ENCODE measurements around the gene KRTDAP.

Gene KRTDAP

DNA sequence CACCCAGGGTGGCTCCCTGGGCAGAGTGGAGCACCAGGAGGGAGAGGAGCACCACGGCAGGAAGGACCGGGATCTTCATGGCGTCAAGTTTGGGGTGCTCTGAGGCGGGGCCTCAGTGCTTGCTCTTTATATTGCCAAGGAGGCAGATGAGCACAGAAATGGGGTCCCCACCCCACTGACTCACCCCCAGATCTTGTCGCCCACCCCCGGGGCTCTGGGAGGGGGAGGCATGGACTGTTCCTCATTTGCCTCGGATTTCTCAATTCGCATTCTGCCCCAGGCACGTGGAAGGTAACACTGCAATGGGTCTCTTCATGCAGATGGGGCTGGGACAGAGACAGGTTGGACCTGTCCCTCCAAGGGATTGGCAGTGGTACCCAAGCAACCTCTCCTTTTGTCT lies at the start of gene KRTDAP:
KRTDAP (minus strand) TSS at position 101 of the 400 bp plus-strand sequence; CDS start at position 79, 22 bp downstream.
- no peak for DNase-seq

DNA sequence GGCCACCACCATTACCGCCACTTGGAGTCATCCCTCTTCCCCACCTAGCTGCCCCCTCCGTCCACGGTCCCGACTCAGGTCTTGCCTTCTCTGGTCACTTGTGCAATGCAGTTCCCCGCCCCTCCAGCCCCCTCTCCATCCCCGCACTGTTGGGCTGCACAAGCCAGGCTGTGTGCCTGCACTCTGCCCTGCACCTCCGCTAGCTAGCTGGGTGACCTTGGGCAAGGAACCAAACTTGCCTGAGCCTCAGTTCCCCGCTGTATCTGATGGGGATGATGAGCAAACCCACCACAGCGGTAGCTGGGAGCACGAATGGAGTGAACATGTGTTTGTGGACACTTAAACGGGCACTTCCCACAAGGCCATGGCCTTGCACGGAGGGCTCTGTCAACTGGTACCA lies 49.6 kb upstream of the KRTDAP start:
- no peak for DNase-seq

GRCh38 chr19:35539314-35539713 lies 49.0 kb upstream of the KRTDAP start:
- DNase-seq = no peak

- DNase-seq = no peak
These were observed 44.7 kb upstream of the KRTDAP start for GRCh38 chr19:35534803-35535480.

DNA sequence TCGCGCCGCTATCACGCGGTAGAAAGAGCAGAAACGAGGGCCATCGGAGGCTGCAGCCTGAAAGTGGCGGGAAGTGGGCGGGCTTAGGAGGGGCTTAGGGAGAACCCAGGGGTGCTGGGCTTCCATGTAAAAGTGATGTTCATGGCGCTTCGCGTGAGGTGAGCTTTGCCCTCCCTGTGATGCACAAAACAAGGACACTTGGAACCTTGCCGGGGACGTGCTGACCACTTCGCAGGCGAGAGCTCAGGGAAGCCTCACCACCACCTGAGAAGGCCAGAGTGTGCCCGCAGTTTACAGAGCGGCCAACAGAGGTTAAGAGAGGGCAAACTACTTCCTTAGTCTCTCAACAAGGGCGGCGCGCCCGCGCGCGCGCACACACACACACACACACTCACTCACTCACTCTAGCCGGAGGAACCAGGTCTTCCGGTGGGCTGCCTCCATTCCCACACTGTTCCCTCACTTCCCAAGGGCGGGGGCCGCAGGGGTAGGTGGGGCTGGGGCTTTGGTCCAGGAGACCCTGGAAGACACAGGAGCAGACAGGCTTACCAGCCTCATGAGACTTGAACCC lies 43.6 kb upstream of the KRTDAP start:
- DNase-seq = no peak

- no peak for DNase-seq
These were observed 43.0 kb upstream of the KRTDAP start, which contains the start of gene GAPDHS for GRCh38 chr19:35533201-35533821. Gene GAPDHS (plus strand): TSS chr19:35533456. CDS start chr19:35533528, 72 bp downstream.

- DNase-seq = no peak
These were observed 41.0 kb upstream of the KRTDAP start for GRCh38 chr19:35531291-35531690.

DNA sequence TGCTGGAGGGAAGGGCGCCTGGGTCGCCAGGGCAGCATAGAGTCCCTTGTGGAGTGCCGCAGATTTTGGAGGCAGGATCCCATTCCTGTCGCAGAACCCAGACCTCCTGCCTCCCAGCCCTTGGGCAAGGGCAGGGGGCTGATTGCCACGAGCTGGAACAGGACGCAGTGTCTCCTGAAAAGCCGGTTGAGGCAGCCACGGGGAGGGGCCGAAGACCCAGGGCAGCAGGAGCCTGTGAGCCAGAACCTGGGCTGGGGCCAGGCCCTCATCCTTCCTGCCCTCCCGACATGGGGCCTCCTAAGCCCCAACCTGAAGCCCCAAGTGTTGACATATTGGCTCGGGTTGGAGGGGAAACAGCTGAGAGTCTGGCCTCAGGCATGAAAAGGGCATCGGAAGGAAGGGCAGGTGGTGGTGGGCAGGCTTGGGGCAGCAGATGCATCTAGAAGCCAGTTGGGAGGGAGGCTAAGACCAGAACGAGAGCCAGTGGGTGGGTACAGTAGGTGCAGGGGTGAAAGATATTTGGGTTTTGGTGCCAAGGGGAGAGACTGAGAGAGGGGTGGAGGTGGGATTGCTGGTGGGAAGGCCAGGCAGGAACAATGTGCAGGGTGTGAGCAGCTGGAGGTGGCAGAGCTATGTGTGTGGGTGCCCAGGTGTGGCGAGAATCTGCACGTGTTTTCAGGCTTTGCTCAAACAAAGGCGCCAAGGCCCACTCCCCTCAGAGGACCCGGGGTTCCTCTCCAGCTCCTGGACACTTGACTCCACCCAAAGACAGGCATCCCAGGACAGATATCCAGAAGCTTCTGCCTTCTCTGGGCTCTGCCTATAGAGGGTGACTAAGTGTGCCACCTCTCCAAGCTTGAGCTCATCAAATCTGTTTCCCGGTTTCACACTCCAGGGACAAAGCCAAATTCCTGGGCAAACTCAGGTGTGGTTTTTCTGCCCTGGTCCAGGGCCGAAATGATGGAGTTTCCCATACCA lies 39.3 kb upstream of the KRTDAP start:
- no peak for DNase-seq

DNA sequence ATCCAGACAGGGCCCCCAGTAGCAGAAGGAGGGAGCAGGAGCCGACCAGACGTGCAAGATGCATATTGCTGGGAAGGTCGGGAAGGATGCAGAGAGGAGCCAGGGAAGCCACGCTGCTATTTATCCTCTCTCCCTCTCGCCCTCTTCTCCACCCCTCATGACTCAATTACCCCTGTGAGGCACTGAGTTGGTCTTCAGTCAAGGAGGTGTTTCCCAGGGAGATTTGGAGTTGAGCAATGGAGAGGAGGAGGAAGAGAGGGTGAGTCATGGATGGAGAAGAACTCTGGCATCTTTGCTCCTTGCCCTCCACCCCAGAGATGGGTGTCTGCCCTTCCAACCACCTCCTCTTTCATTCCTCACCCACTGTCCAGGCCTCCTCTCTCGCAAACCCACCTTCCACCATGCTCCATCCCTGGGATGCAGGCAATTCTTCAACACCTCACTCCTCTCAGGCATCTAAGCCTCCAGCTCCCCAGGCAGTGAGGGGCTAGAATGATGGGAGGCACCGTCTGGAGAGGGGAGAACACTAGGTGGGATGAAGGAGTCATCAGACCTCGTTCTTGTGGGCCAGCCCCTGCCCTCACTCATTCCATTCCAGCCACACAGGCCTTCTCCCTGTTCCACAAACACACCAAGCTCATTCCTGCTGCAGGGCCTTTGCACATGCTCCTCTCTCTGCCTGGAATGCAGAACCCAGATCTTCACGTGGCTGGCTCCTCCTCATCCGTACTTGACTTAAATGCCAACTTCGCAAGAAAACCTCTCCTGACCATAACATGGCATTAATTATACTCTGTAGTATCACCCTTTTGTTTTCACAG lies 38.2 kb upstream of the KRTDAP start, which contains the start of gene SBSN:
SBSN (minus strand) TSS at position 94 of the 821 bp plus-strand sequence; CDS start at position 64, 30 bp downstream.
- no peak for DNase-seq

DNA sequence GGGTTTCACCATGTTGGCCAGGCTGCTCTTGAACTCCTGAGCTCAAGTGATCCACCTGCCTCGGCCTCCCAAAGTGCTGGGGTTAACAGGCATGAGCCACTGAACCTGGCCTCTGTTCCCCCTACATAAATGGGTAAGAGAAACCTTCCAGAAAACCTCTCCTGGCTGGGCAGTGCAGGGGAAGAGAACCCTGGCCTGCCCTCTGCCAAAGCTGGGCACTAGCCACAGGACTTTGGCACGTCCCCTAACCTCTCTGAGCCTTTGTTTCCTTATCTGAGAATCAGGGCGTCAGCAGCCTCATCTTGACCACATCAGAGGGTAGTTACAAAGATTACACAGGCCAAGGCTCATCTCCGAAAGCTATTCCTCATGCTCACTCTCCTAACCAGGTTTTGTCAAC lies 35.6 kb upstream of the KRTDAP start:
- no peak for DNase-seq

DNA sequence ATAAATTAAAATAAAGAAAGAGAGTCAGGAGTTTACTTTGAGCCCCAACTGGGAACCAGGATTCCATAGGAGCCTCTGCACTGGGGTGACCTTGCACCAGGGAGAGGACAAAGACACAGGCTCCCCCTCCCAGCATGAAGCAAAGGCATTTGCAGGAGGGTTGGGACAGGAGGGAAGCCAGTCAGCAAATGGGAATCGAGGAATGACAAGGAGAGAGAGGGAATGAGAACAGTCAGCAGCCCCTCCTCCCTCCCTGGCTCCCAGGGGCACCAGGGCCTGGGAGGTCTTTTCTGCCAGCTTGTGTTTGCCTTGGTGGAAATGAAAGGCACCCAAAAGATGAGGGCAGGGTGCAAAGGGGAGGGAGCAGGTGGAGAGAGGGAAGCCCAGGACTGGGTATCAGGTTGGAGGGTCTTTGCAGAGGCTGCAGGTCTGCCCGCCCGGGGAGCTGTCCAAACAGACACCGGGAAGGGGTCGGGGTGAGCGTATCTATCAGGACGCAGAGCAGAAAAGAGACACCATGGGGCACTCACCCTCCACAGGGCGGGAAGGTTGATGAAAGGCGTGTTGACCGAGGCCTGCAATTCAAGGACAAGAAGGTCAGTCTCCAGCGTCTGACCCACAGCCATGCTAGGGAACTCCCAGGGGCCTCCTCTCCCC lies 34.0 kb upstream of the KRTDAP start:
- DNase-seq = no peak

GRCh38 chr19:35522745-35523327 lies 32.6 kb upstream of the KRTDAP start:
- DNase-seq = no peak

DNA sequence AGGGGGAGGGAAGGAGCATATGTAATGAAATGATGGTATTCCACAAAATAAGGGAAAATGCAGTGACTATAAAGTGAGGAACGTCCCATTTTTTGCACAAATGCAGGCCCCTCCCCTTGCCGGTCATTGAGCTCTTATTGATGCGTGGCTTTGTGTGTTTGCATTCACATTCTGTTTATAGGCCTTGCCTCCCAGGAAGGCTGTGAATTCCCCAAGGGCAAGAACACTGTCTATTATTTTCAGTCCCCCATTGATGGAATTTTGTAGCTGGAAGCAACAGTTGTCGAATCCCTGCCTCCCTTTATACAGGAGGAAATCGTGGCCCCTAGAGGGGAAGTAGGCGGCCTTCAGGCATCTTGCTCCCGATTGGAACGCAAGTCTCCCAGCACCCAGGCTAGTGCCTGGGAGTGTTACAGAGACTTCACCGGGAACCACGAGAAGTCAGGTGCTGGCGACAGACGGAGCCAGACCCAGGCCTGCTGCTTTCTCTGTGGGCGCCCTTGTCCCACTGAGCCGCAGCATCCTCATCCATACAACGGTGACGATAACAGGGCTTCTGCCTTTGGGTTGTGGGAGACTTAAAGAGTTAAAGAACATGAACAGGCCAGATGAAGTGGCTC lies 31.0 kb upstream of the KRTDAP start:
- no peak for DNase-seq

- DNase-seq = no peak
These were observed 29.0 kb upstream of the KRTDAP start for GRCh38 chr19:35519291-35519690.

- no peak for DNase-seq
These were observed 28.0 kb upstream of the KRTDAP start for GRCh38 chr19:35518313-35518712.

GRCh38 chr19:35517342-35517741 lies 27.1 kb upstream of the KRTDAP start:
- no peak for DNase-seq

GRCh38 chr19:35516310-35516709 lies 26.0 kb upstream of the KRTDAP start:
- DNase-seq = no peak

GRCh38 chr19:35514282-35514809 lies 24.1 kb upstream of the KRTDAP start:
- no peak for DNase-seq

- DNase-seq = no peak
These were observed 23.5 kb upstream of the KRTDAP start, which contains the start of gene DMKN for GRCh38 chr19:35513628-35514281. Gene DMKN (minus strand): TSS chr19:35513649. CDS start chr19:35513475, 174 bp downstream.
